ENCODE results near the gene PGA5.

Gene PGA5

DNA sequence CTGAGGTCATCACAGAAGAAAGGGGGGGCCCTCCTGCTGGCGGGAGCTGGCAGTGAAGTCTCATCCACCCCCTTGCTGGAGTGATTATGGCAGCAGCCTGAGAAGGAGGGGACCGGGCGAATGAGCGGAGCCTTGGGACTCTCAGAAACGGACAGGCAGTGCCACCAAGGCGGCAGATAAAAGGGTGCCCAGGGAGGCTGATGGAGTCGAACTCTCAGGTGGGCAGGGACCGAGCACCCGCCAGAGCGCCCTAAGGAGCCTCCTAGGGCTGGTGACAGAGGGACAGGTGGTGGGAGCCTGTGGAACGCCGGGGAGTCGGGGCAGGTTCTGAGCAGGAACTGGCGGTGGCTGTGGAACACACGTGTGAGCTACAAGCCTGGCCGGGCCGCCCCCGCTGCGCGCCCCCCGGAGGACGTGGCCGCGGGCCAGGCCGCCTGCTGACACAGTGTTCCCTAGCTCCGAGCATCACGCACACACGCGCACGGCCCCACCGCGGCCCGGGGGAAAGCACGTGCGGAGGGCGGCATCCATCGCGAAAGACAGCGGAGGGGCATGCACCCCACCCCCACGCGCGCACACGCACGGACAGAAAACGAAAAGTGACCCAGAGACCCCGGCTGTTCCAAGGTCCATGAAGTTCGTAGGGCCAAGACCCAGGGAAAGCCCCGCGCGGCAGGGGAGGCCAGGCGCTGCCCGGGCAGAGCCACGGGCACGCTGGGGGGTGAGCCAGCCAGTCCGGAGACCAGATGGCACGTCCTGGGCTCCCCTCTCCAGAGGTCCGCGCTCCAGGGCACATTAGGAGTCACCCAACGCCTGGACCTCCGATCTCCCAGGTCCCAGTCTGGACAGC, 53.1 kb downstream of the PGA5 start:
- no peak for DNase-seq (ENCODE audit: low read depth in 2 of 2)

DNA sequence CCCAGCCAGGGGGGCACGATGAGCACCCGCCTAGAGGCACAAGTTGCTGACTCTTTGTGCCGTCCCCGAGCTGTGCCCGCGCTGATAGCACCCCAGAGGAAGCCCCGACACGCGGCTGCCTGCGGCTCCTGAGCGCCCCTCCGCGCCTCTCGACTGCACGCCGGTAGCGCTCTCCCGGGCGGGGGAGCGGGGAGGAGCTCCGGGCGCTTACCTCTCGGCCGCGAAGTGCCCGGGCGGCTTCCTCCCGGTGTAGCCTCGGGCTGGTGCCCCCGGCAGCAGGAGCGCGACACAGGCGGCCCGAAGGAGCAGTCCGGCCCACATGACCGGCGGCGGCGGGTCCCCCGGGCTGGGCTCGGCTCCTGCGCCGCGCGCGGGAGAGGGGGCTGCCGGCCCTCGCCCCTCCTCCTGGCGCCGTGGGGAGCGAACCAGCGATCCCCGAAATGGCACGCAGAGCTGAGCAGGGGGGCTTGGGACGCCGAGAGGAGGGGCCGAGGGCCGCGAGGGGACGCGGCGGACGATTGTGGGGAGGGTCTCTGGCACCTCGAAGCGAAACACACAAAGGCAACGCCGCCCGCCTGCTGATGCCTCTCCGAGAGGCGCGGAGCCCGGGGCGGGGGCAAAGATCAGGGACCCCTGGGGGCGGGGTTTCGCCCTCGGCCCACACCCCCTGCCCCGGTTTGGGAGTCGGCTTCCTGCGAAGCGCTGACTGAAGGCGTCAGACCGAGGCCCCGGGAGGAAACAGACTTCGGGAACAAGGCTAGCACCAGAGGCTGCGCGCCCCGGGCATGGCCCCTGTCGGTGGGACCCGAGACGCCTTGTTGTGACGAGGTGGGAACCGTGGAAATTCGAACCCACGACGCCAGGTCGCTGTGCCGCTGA, 54.0 kb downstream of the PGA5 start, which contains the start of gene VWCE:
Gene VWCE, minus strand, starts transcription at position 600 of the 879 bp plus-strand sequence. Its CDS starts 279 bp downstream, at position 321.
- DNase-seq (ENCODE audit: low read depth in 2 of 2), result no peak

DNA sequence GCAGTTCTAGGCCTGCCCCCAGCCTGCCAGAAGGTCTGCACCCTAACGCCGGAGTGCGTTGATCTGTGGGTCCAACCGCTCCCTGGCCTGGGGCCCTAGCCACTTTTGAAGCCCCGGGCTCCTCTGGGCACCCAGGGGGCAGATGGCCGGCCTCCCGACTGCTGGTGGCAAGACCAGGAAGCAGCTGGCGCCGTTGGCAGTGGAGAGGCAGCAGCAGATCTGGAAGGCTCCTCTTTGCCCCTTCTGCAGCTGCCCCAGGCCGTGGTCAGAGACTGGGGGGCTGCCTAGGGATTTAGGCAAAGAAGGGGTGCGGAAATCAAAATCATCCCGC, 54.6 kb downstream of the PGA5 start:
- DNase-seq (ENCODE audit: low read depth in 2 of 2), result no peak

- no peak for DNase-seq (ENCODE audit: low read depth in 2 of 2)
These were observed 56.4 kb downstream of the PGA5 start for GRCh38 chr11:61297341-61297740.

DNA sequence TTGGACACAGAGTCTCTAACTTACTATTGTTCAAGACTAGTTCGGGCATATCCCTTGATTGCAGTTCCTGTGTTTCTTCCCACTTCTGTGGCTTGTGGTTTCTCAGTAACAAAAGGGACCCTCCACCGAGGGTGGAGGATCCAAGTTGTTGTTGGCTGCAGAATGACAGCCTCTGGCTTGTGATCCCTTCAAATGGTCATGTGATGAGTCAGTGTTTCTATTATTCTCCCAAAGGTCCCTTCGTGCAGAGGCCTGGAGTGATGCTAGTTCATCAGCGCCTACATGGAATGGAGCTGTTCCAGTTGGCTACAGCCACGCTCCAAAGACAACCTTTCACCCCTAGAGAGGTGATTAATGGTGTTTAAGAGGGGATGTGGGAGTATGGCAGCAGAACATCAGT, 56.8 kb downstream of the PGA5 start:
- peak; percentile 74 to 79 for DNase-seq (ENCODE audit: low read depth in 2 of 2)

DNA sequence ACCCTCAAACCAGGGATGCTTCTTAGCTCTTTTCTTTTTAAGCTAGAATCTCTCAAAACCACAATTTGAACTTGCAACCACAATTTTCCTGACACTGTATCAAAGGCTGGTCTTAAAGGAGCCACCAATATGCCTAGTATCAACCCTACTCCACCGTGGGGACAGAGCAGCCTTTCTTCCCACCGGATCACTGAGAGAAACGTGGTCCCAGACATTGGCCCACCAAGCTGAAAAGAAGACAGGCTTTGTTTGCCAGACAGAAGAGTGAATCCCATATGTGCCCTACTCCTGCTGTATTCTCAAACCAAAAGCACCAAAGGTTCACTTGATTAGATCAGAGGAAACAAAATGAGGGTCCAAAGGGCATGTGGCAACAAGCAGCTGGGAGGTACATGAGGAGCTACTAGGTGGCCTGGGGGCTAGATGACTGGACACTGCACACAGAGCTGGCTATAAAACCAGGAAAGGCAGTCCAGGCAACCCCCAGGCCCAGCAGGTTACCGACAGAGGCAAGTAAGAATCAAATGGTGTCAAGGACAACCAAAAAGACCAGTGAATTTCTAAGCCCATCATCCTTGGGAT, 57.8 kb downstream of the PGA5 start:
- no peak for DNase-seq (ENCODE audit: low read depth in 2 of 2)
